Left ventricle myocardium inferior (tissue), 1 donor: ENCODE measurements around the gene TMPRSS3. TPM values are rescaled to one million over a fixed set of nuclear protein-coding genes. Genes with fewer than 3 reads are reported as not detected.

Source experiments
- DNase-seq: peaks from one replicate; pipeline ENCODE4 v3.0.0-alpha.2; 2020
- H3K27ac ChIP-seq: fragments of 200-600 bp; replicated peaks from 2 replicates; pipeline ENCODE4 v1.8.0; 2021
- H3K27me3 ChIP-seq: fragments of 200-600 bp; 2 replicates; pipeline ENCODE4 v1.8.0; 2021; ENCODE audit warnings: low read depth
- H3K36me3 ChIP-seq: fragments of 200-600 bp; 2 replicates; pipeline ENCODE4 v1.8.0; 2021
- H3K4me1 ChIP-seq: fragments of 200-600 bp; 2 replicates; pipeline ENCODE4 v1.8.0; 2021
- H3K4me3 ChIP-seq: fragments of 200-600 bp; 2 replicates; pipeline ENCODE4 v1.8.0; 2021; ENCODE audit warnings: mild to moderate bottlenecking, moderate library complexity
- H3K9me3 ChIP-seq: fragments of 200-600 bp; replicated peaks from 2 replicates; pipeline ENCODE4 v1.8.0; 2021
- intact Hi-C: fragments of 100-400 bp; cut with micrococcal nuclease; formaldehyde crosslinking; loops from one replicate; pipeline ENCODE4 v1.11.0; 2022
- total RNA-seq: library from RNA; stranded (reverse); fragmentation: NEBNext Ultra II Directional; extraction: Animal tissue kit (Norgen Biotek cat#: 25700); gene quantifications from one replicate; pipeline ENCODE4 v1.2.1, GENCODE V29; 2021
- TF ChIP-seq, protein P1 (sequence below): fragments of 200-600 bp; IDR thresholded peaks from 2 replicates; pipeline ENCODE4 v1.8.0; 2021; ENCODE audit warnings: antibody characterized with exemption, mild to moderate bottlenecking, borderline replicate concordance
- donor health status: DM: no; HTN: yes; CAD: no; lungs with severe emphysema.

TMPRSS3 gene
- total RNA-seq, 1 donor from 2014 or later = not detected

DNA sequence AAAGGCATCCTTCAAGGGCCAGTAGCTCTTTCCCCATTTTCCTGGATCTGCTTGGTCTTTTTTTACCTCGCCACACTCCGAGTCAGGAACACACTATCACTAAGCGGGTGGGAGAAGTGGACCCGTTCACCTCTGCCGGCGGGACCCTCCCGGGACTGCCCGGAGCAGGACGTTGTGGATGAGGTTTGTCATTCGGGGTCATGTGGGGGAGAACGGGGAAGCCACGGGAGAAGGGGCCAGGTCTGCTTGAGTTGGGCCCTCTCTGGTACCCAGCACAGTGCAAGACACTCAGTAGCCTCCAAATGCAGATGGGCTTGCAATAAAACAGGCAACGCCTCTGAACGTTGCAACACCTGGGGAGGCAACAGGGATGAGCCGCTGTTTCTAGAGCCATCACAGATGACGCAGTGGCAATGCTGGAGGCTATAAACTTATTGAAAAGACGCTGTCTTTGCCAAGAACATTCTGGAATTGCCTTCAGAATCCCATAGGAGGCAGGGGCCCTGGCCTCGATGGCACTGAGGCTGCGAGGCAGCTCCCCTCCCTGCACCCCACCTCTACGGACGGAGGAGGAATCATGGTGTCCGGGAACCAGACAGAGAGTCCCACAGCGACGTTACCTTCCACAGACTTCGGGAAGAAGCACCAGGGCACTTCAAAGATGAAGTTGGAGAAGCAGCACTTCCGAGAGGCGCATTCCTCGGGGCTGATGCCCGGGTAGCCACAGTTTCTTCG lies 48.8 kb downstream of the TMPRSS3 start:
- no peaks in the 10 kb centered on the region for H3K4me1 ChIP-seq
- intact Hi-C loops = no loop called here
- no peak for DNase-seq
- no peaks in the 10 kb centered on the region for H3K36me3 ChIP-seq
- H3K27me3 ChIP-seq = peaks cover 38% of the 10 kb centered on the region
- no peaks in the 10 kb centered on the region for H3K9me3 ChIP-seq
- TF ChIP-seq, protein P1, sequence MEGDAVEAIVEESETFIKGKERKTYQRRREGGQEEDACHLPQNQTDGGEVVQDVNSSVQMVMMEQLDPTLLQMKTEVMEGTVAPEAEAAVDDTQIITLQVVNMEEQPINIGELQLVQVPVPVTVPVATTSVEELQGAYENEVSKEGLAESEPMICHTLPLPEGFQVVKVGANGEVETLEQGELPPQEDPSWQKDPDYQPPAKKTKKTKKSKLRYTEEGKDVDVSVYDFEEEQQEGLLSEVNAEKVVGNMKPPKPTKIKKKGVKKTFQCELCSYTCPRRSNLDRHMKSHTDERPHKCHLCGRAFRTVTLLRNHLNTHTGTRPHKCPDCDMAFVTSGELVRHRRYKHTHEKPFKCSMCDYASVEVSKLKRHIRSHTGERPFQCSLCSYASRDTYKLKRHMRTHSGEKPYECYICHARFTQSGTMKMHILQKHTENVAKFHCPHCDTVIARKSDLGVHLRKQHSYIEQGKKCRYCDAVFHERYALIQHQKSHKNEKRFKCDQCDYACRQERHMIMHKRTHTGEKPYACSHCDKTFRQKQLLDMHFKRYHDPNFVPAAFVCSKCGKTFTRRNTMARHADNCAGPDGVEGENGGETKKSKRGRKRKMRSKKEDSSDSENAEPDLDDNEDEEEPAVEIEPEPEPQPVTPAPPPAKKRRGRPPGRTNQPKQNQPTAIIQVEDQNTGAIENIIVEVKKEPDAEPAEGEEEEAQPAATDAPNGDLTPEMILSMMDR = no peak
- no peak overlapping the region for H3K27ac ChIP-seq
- no peak overlapping the region for H3K4me3 ChIP-seq

DNA sequence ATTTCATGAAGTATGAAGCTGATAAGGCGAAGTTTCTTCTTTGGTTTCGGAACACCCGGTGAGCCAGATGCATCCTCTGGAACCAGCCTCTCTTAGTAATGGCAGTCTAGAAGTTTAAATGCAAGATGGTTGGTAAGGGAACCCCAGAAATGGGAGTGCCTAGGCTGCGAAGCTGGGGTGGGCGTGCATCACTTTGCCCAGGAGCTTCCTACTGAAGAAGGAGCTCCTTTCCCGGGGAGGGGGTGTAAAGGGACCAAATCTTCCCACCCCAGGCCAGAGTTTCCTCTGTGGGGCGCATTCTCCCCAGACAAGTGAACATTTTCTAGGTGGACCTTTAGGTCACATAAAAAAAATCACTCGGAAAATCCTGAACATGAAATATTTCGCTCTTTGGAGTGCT lies 49.4 kb downstream of the TMPRSS3 start:
- TF ChIP-seq, protein P1 = no peak
- intact Hi-C loops = no loop called here
- Histone ChIP-seq H3K9me3 (no peaks in the 10 kb centered on the region), H3K4me3 (no peak overlapping the region), H3K27me3 (peaks cover 38% of the 10 kb centered on the region), H3K36me3 (no peaks in the 10 kb centered on the region), H3K4me1 (no peaks in the 10 kb centered on the region), H3K27ac (no peak overlapping the region)
- DNase-seq = no peak

DNA sequence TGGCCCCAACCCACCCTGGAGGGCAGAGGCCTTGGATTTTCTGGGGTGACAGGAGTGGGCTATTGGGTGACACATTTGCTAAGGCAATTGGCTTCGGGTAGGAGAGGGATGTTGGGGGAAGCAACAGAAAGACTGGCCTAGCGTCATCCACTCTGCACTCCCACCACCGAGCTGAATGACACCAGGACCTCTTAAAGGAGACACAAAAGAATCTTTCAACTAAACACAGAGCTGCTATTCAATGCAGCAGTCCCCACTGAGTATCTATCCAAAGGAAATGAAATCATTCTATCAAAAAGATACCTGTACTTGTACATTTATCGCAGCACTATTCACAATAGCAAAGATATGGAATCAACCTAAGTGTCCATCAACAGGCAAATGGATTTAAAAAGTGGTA lies 51.2 kb downstream of the TMPRSS3 start:
- Histone ChIP-seq H3K36me3 (no peaks in the 10 kb centered on the region), H3K4me3 (no peak overlapping the region), H3K4me1 (no peaks in the 10 kb centered on the region), H3K27me3 (peaks cover 38% of the 10 kb centered on the region), H3K9me3 (no peaks in the 10 kb centered on the region), H3K27ac (no peak overlapping the region)
- intact Hi-C loops = no loop called here
- no peak for DNase-seq
- TF ChIP-seq, protein P1 = no peak

DNA sequence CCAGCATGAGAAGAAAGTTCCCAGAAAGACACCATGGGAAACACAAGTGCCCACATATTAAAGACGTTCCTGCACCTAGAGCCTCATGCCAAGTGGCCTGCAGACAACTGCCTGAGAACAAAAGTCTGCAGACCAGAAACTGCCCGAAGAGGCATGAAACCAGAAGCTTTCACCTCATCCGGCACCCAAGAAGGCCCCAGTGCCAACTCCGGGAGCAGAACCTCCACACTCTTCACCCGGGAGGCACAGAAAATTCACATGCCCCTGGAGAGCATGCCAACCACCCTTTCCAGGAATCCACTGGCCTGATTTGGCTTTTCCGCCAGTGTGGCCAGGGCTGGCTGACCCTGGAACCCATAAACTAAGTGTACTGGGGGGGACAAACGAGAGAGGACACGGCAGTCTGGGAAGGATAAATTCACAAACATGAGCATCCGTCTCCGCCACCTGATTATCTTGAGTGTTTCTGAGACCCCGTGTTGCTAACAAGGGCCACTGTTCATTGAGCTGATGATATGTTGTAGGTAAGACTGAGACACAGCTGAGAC lies 51.8 kb downstream of the TMPRSS3 start:
- Histone ChIP-seq H3K4me1 (no peaks in the 10 kb centered on the region), H3K4me3 (no peak overlapping the region), H3K9me3 (no peaks in the 10 kb centered on the region), H3K36me3 (no peaks in the 10 kb centered on the region), H3K27ac (no peak overlapping the region), H3K27me3 (peaks cover 32% of the 10 kb centered on the region)
- DNase-seq = no peak
- intact Hi-C loops = no loop called here
- TF ChIP-seq, protein P1 = no peak

DNA sequence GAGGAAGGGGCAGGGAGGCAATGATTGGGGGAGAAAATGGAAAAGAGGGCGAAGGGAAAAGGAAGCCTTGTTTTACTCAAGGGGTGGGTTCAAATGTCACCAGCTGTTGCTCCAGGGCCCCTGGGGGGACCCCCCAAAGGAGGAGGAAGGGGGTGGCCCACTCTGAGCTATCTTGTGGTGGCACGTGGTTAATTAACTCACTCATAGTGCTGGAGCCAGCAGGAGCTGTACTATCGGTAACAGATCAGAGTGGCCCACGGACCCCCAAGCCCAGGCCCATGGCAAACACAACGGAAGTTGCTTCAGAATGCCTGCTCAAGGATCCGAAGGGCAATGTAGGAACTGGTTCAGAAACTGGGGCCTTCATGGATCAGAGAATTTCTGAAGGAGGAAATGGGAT lies 52.3 kb downstream of the TMPRSS3 start:
- DNase-seq = no peak
- H3K4me3 ChIP-seq = no peak overlapping the region
- no peak overlapping the region for H3K27ac ChIP-seq
- no peaks in the 10 kb centered on the region for H3K9me3 ChIP-seq
- peaks cover 28% of the 10 kb centered on the region for H3K27me3 ChIP-seq
- intact Hi-C loops = no loop called here
- H3K36me3 ChIP-seq = no peaks in the 10 kb centered on the region
- no peaks in the 10 kb centered on the region for H3K4me1 ChIP-seq
- TF ChIP-seq, protein P1 = no peak
